Mucosa of descending colon (tissue), 3 donors: ENCODE data around the gene WDR87. TPM values are rescaled to one million over a fixed set of nuclear protein-coding genes. Genes with fewer than 3 reads are reported as not detected.
A peak's percentile ranks its signal among the peaks of the same experiment; 100 is the strongest.
"Not testable (repeated sequence)": the region's sequence is repeated elsewhere in the genome, so short reads cannot be mapped to it uniquely, and the experiment has no call there.

ENCODE experiments used
- ATAC-seq: fragments of 200-7000 bp; cut with Tn5 transposase; one replicate; pipeline ENCODE4 v1.9.1; 2020; ENCODE audit warnings: mild to moderate bottlenecking, moderate library complexity
- DNase-seq, 3 donors: peaks; one replicate each; pipeline ENCODE4 v3.0.0-alpha.2; 2020
- H3K36me3 ChIP-seq: fragments of 200-600 bp; one replicate; pipeline ENCODE4 v1.8.0; 2021; ENCODE audit warnings: low read depth, mild to moderate bottlenecking
- H3K4me1 ChIP-seq: fragments of 200-600 bp; one replicate; pipeline ENCODE4 v1.8.0; 2021; ENCODE audit warnings: low read depth, mild to moderate bottlenecking
- H3K4me3 ChIP-seq: fragments of 200-600 bp; one replicate; pipeline ENCODE4 v1.8.0; 2021; ENCODE audit warnings: mild to moderate bottlenecking
- H3K9me3 ChIP-seq: fragments of 200-600 bp; one replicate; pipeline ENCODE4 v1.8.0; 2021; ENCODE audit warnings: mild to moderate bottlenecking
- CTCF ChIP-seq: fragments of 200-600 bp; IDR thresholded peaks from one replicate; pipeline ENCODE4 v1.8.0; 2022; ENCODE audit warnings: antibody characterized with exemption, mild to moderate bottlenecking
- intact Hi-C, 2 donors: fragments of 100-400 bp; cut with DNase I in 1 of 2; cut with micrococcal nuclease in 1 of 2; formaldehyde crosslinking; loops; one replicate each; pipeline versions ENCODE4 v1.11.0 to v1.11.1; 2022; cut with DNase I, micrococcal nuclease
- total RNA-seq, 3 donors: library from RNA; stranded (reverse); fragmentation: NEBNext Ultra II Directional in 2 of 3; extraction: Animal tissue kit (Norgen Biotek cat#: 25700) in 2 of 3; gene quantifications; one replicate each; pipeline versions ENCODE4 v1.2.1 to v1.2.4, GENCODE V29; 2021 to 2023
- donor health status: DM: no; HTN: no; CAD: no; lungs with moderate emphysema.
- donor health status: DM: no; HTN: no; CAD: no.
- donor health status: DM: no; HTN: yes; CAD: no.

WDR87 gene
- total RNA-seq, 3 donors from 2014 or later = not detected

- H3K4me3 ChIP-seq = no peak overlapping the region
- DNase-seq = no peak
- no peak for ATAC-seq
- no peak for TF ChIP-seq CTCF
- H3K36me3 ChIP-seq = no peaks in the 10 kb centered on the region
- H3K9me3 ChIP-seq = no peaks in the 10 kb centered on the region
- intact Hi-C loops = no loop called here
- peaks cover 12% of the 10 kb centered on the region for H3K4me1 ChIP-seq
Observed at GRCh38 chr19:37925212-37925611, 18.8 kb upstream of the WDR87 start.

- intact Hi-C loops, H3K36me3 ChIP-seq, H3K4me3 ChIP-seq, H3K9me3 ChIP-seq: not testable (repeated sequence)
- peak in 2 of 3 donors; percentile 53 to 69 for DNase-seq
- peak; percentile 80 for ATAC-seq
- peaks cover 12% of the 10 kb centered on the region for H3K4me1 ChIP-seq
Observed at GRCh38 chr19:37924573-37924972, 18.2 kb upstream of the WDR87 start.

GRCh38 chr19:37920591-37921450 lies 14.4 kb upstream of the WDR87 start:
- DNase-seq (no peak), ATAC-seq (no peak)
- intact Hi-C loops = no loop called here
- H3K4me3 ChIP-seq = no peak overlapping the region
- H3K36me3 ChIP-seq = no peaks in the 10 kb centered on the region
- no peaks in the 10 kb centered on the region for H3K9me3 ChIP-seq
- peaks cover 6% of the 10 kb centered on the region for H3K4me1 ChIP-seq
- no peak for TF ChIP-seq CTCF

- Histone ChIP-seq H3K4me1 (peaks cover 8% of the 10 kb centered on the region), H3K4me3 (no peak overlapping the region), H3K36me3 (no peaks in the 10 kb centered on the region), H3K9me3 (no peaks in the 10 kb centered on the region)
- no peak for TF ChIP-seq CTCF
- DNase-seq (peak in 1 of 3 donors; percentile 29), ATAC-seq (peak; percentile 94)
- intact Hi-C loops = no loop called here
Observed at GRCh38 chr19:37914908-37915307, 8.5 kb upstream of the WDR87 start.

GRCh38 chr19:37909661-37910199 lies 3.3 kb upstream of the WDR87 start:
- intact Hi-C loops = loop anchor here in 1 of 2 donors (10.0 kb wide), 1 partner anchor 75 kb away; no protein-coding TSS in a partner anchor
- Histone ChIP-seq H3K4me1 (peaks cover 17% of the 10 kb centered on the region), H3K9me3 (no peaks in the 10 kb centered on the region), H3K36me3 (no peaks in the 10 kb centered on the region), H3K4me3 (no peak overlapping the region)
- ATAC-seq = no peak
- DNase-seq = no peak
- no peak for TF ChIP-seq CTCF

- Histone ChIP-seq H3K4me1 (peaks cover 14% of the 10 kb centered on the region), H3K4me3 (no peak overlapping the region), H3K36me3 (no peaks in the 10 kb centered on the region), H3K9me3 (no peaks in the 10 kb centered on the region)
- intact Hi-C loops = loop anchor here in 1 of 2 donors (10.0 kb wide), 1 partner anchor 77 kb away; no protein-coding TSS in a partner anchor
- no peak for DNase-seq
- no peak for ATAC-seq
- TF ChIP-seq CTCF = no peak
Observed at GRCh38 chr19:37907735-37908455, 1.5 kb upstream of the WDR87 start.
